Measurements from ENCODE around the gene TAF1C. TPM values are rescaled to one million over a fixed set of nuclear protein-coding genes. Genes with fewer than 3 reads are reported as not detected.

Gene TAF1C
- polyA plus RNA-seq, 2 of the 4 experiments (the other 2 are of a cell fraction), result 13.2 to 38.6 TPM

DNA sequence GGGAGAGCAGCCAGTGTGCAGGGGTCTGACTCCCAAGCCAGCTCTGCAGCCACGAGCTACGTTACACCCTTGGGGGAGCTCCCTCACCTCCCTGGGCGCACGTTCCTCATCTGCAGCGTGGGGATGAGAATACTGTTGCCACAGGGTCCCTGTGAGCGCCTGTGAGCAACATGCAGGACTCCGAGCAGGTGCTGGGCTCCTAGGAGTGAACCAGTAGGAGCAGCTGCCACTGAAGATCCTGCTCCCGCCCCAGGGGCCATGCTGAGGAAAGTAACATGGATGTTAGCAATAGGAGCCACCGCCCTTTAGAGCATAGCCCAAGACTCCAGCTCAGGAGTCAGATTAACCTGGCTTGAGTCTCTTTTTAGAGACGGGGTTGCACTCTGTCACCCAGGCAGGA is 25.8 kb downstream of the TAF1C start:
- FAIRE-seq, result no peak
- ChIA-PET CTCF (interaction anchor here (0.9 to 2.0 kb wide), 5 partner anchors 15 to 323 kb away, joined by 3 to 12 read pairs (median 4); partner anchors contain the start of gene TAF1C), POLR2A (no interaction called here)
- Histone ChIP-seq H3K9me3 (no peaks in the 10 kb centered on the region), H3K27ac (no peak overlapping the region), H3K4me1 (no peaks in the 10 kb centered on the region), H3K4me2 (no peak overlapping the region), H3K4me3 (no peak overlapping the region)
- no peak for DNase-seq (ENCODE audit: low read depth in 1 of 2, low spot score in 1 of 2)
- no peak for ATAC-seq
- no peak for TF ChIP-seq BHLHE40 (IDR thresholded peaks at IDR 0.05; ENCODE audit: low read depth, low read length)
- TF ChIP-seq HOXA7 (CRISPR knock-in tag; IDR thresholded peaks at IDR 0.05), result no peak
- no peak for TF ChIP-seq NFE2L2 (conservative IDR thresholded peaks at IDR 0.05; ENCODE audit: low read length)
- TF ChIP-seq ZC3H11A (IDR thresholded peaks at IDR 0.05), result no peak
- TF ChIP-seq FOXS1 (CRISPR knock-in tag; IDR thresholded peaks at IDR 0.05), result no peak
- TF ChIP-seq ZNF302 (CRISPR knock-in tag; IDR thresholded peaks at IDR 0.05), result no peak
- TF ChIP-seq PHF8 (IDR thresholded peaks at IDR 0.05; ENCODE audit: borderline replicate concordance, low read depth), result no peak
- no peak for TF ChIP-seq CBX2 (IDR thresholded peaks at IDR 0.05; ENCODE audit: borderline replicate concordance, low read depth)
- TF ChIP-seq, protein P1, sequence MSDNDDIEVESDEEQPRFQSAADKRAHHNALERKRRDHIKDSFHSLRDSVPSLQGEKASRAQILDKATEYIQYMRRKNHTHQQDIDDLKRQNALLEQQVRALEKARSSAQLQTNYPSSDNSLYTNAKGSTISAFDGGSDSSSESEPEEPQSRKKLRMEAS (IDR thresholded peaks at IDR 0.05), result no peak
- TF ChIP-seq MAZ (IDR thresholded peaks at IDR 0.05; ENCODE audit: borderline replicate concordance, low read depth, low read length), result no peak
- TF ChIP-seq ZFP36 (IDR thresholded peaks at IDR 0.05; ENCODE audit: borderline replicate concordance, partially characterized antibody), result no peak
- no peak for TF ChIP-seq CHD4 (IDR thresholded peaks at IDR 0.05; ENCODE audit: borderline replicate concordance)
- no peak for TF ChIP-seq POLR2A (IDR thresholded peaks at IDR 0.05; ENCODE audit: low read length)
- TF ChIP-seq, protein P2, sequence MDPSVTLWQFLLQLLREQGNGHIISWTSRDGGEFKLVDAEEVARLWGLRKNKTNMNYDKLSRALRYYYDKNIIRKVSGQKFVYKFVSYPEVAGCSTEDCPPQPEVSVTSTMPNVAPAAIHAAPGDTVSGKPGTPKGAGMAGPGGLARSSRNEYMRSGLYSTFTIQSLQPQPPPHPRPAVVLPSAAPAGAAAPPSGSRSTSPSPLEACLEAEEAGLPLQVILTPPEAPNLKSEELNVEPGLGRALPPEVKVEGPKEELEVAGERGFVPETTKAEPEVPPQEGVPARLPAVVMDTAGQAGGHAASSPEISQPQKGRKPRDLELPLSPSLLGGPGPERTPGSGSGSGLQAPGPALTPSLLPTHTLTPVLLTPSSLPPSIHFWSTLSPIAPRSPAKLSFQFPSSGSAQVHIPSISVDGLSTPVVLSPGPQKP (IDR thresholded peaks at IDR 0.05; ENCODE audit: low read depth, low read length), result no peak
- TF ChIP-seq NR3C1 (IDR thresholded peaks at IDR 0.05), result no peak
- WGBS (ENCODE audit: missing lambda C conversion rate), result 66% methylated on average over 10 of the region's 10 CpGs

DNA sequence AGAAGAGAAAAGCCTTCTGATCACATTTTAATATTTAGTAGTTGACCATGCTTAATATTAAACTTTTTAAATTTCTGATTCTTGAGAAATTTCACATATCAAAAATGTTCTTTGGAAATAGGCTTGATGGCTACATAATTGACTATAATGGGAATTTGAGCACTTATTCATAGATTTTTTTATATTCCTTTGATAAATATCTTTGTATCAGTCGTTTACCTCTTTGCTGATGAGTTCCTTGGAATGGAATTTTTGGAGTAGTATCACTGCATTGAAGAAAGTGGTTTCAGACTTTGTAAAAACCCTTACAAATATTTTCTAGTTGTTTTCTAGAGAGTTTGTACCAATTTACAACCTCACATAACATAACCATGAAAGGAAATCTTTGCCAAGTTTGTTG is 27.1 kb downstream of the TAF1C start:
- Histone ChIP-seq H3K9me3 (no peaks in the 10 kb centered on the region), H3K4me2 (no peak overlapping the region), H3K4me1 (no peaks in the 10 kb centered on the region), H3K4me3 (no peak overlapping the region), H3K27ac (no peak overlapping the region)
- WGBS (ENCODE audit: missing lambda C conversion rate), result 9% methylated on average over 1 of the region's 1 CpG
- ATAC-seq (no peak), FAIRE-seq (no peak), DNase-seq (ENCODE audit: low read depth in 1 of 2, low spot score in 1 of 2) (no peak)
- POLR2A ChIA-PET, result no interaction called here
- CTCF ChIA-PET, result interaction anchor here (1.4 to 2.0 kb wide), 2 partner anchors 27 to 149 kb away, joined by 3 to 12 read pairs; partner anchors contain the start of gene TAF1C
- no peak for TF ChIP-seq EHF (CRISPR knock-in tag; IDR thresholded peaks at IDR 0.05)
- no peak for TF ChIP-seq ESRRA (IDR thresholded peaks at IDR 0.05; ENCODE audit: borderline replicate concordance, low read length)
- no peak for TF ChIP-seq ZC3H11A (IDR thresholded peaks at IDR 0.05)
- no peak for TF ChIP-seq CBX8 (IDR thresholded peaks at IDR 0.05)
- TF ChIP-seq, protein P3, sequence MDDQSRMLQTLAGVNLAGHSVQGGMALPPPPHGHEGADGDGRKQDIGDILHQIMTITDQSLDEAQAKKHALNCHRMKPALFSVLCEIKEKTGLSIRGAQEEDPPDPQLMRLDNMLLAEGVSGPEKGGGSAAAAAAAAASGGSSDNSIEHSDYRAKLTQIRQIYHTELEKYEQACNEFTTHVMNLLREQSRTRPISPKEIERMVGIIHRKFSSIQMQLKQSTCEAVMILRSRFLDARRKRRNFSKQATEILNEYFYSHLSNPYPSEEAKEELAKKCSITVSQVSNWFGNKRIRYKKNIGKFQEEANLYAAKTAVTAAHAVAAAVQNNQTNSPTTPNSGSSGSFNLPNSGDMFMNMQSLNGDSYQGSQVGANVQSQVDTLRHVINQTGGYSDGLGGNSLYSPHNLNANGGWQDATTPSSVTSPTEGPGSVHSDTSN (IDR thresholded peaks at IDR 0.05), result no peak
- no peak for TF ChIP-seq KDM1A (IDR thresholded peaks at IDR 0.05; ENCODE audit: low read depth)
- no peak for TF ChIP-seq HOXB5 (CRISPR knock-in tag; IDR thresholded peaks at IDR 0.05)
- TF ChIP-seq, protein P4, sequence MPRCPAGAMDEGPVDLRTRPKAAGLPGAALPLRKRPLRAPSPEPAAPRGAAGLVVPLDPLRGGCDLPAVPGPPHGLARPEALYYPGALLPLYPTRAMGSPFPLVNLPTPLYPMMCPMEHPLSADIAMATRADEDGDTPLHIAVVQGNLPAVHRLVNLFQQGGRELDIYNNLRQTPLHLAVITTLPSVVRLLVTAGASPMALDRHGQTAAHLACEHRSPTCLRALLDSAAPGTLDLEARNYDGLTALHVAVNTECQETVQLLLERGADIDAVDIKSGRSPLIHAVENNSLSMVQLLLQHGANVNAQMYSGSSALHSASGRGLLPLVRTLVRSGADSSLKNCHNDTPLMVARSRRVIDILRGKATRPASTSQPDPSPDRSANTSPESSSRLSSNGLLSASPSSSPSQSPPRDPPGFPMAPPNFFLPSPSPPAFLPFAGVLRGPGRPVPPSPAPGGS (IDR thresholded peaks at IDR 0.05), result no peak
- no peak for TF ChIP-seq JUNB (IDR thresholded peaks at IDR 0.05)
- TF ChIP-seq NR3C1 (IDR thresholded peaks at IDR 0.05), result no peak
- TF ChIP-seq, protein P2 (IDR thresholded peaks at IDR 0.05; ENCODE audit: low read depth, low read length), result no peak
- TF ChIP-seq HDAC2 (IDR thresholded peaks at IDR 0.05), result no peak
- no peak for TF ChIP-seq SMC3 (IDR thresholded peaks at IDR 0.05)
- TF ChIP-seq MAZ (IDR thresholded peaks at IDR 0.05; ENCODE audit: borderline replicate concordance, low read depth, low read length), result no peak
